PFSK-1 (cell line): ENCODE results near the gene ALDH16A1.

ENCODE experiments used
- FOXP2 ChIP-seq: optimal IDR thresholded peaks from 2 replicates; pipeline ENCODE3; 2011; ENCODE audit warnings: borderline replicate concordance, control low read depth, inconsistent platforms; ENCODE audit not compliant: insufficient read depth; ENCODE audit errors: extremely low read length, extremely low read depth
- POLR2AphosphoS5 ChIP-seq: IDR thresholded peaks from 2 replicates; pipeline ENCODE4 v1.6.1; 2012; ENCODE audit warnings: low read depth, mild to moderate bottlenecking, control low read depth, low read length, moderate library complexity
- REST ChIP-seq, 2 experiments: IDR thresholded peaks; 2 replicates each; pipeline versions ENCODE4 v1.6.1 to v1.8.0; 2011 to 2012; ENCODE audit warnings: low read depth in 2 of 2, low read length in 2 of 2, control low read depth in 1 of 2, inconsistent platforms in 1 of 2, mild to moderate bottlenecking in 1 of 2, moderate library complexity in 1 of 2; ENCODE audit not compliant: insufficient read depth in 1 of 2
- SIN3A ChIP-seq: IDR thresholded peaks from 2 replicates; pipeline ENCODE4 v1.6.1; 2012; ENCODE audit warnings: mild to moderate bottlenecking, low read length, moderate library complexity, borderline replicate concordance; ENCODE audit not compliant: insufficient read depth
- TAF1 ChIP-seq: IDR thresholded peaks from 2 replicates; pipeline ENCODE4 v1.6.1; 2012; ENCODE audit warnings: low read length, control low read depth, borderline replicate concordance; ENCODE audit not compliant: insufficient read depth

The ALDH16A1 gene

GRCh38 chr19:49492573-49493405 lies 39.8 kb downstream of the ALDH16A1 start:
- TF ChIP-seq SIN3A (no peak; the same call in none of the 2 replicates), POLR2AphosphoS5 (peak; percentile 97), TAF1 (no peak)

GRCh38 chr19:49496574-49497008 lies 43.6 kb downstream of the ALDH16A1 start:
- TF ChIP-seq POLR2AphosphoS5 = no peak
- TF ChIP-seq REST (IDR thresholded peaks at IDR 0.05; ENCODE audit: insufficient read depth in 1 of 2, low read depth in 2 of 2, low read length in 2 of 2) = 0 out of 4 replicates have a peak, but pooled peaks of 1 of the 2 experiments have one; percentile 8
- TF ChIP-seq FOXP2 = no peak
- peak; percentile 88; the same call in 1 of the 2 replicates for TF ChIP-seq SIN3A

GRCh38 chr19:49497047-49497788 lies 44.2 kb downstream of the ALDH16A1 start:
- TF ChIP-seq REST (IDR thresholded peaks at IDR 0.05; ENCODE audit: insufficient read depth in 1 of 2, low read depth in 2 of 2, low read length in 2 of 2) = 0 out of 4 replicates have a peak, but pooled peaks of 1 of the 2 experiments have one; percentile 1
- peak; percentile 71 for TF ChIP-seq POLR2AphosphoS5
- peak; percentile 67; the same call in 1 of the 2 replicates for TF ChIP-seq TAF1
- TF ChIP-seq FOXP2 = no peak
- peak; percentile 96; the same call in 1 of the 2 replicates for TF ChIP-seq SIN3A

GRCh38 chr19:49497789-49498103 lies 44.7 kb downstream of the ALDH16A1 start:
- TF ChIP-seq POLR2AphosphoS5 = no peak
- TF ChIP-seq TAF1 = no peak
- no peak for TF ChIP-seq FOXP2
- TF ChIP-seq SIN3A = no peak
- TF ChIP-seq REST (IDR thresholded peaks at IDR 0.05; ENCODE audit: insufficient read depth in 1 of 2, low read depth in 2 of 2, low read length in 2 of 2) = no peak

- TF ChIP-seq REST (IDR thresholded peaks at IDR 0.05; ENCODE audit: insufficient read depth in 1 of 2, low read depth in 2 of 2, low read length in 2 of 2) (no peak), FOXP2 (no peak)
Observed at GRCh38 chr19:49498475-49498874, 45.5 kb downstream of the ALDH16A1 start.
